ENCODE measurements around the gene CSF3.

CSF3 gene

GRCh38 chr17:40062329-40063186 is 47.3 kb downstream of the CSF3 start, which contains the start of gene THRA:
TSS of gene THRA (plus strand) at chr17:40062965. CDS start at chr17:40074489, 11,524 bp downstream.
- peak; percentile 94 for DNase-seq (ENCODE audit: low spot score)

DNA sequence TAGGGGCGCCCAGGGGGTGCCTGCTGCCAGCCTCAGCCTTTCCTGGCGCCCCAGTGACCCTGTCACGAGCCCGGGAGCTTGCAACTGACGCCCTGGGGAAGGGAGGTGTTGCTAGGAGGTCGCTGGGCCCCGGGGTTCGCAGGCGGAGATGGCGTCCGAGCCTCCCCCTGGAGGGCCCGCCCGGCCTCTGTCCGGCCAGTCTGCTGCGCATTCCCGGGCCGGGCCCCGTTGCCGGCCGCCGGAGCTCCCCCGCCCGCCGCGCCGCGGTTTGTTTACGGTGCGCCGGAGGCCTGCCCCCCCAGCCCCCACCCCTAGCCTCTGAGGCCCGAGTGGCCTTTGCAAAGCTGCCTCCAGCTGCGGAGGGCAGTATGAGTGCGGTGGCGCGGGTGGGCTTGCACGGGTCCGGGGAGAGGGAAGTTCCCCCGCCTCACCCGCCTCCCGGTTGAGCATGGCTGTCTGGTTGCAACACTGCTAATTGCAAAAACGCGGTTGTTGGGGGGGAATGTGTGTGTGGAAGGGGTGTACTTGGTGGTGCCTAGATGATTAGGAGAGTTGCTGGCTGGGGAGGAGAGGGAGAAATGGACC is 48.0 kb downstream of the CSF3 start:
- DNase-seq (ENCODE audit: low spot score): peak; percentile 70

- no peak for DNase-seq (ENCODE audit: low spot score)
Measured at GRCh38 chr17:40063901-40064531, 48.8 kb downstream of the CSF3 start.

GRCh38 chr17:40064971-40065768 is 49.9 kb downstream of the CSF3 start:
- peak; percentile 43 for DNase-seq (ENCODE audit: low spot score)

DNA sequence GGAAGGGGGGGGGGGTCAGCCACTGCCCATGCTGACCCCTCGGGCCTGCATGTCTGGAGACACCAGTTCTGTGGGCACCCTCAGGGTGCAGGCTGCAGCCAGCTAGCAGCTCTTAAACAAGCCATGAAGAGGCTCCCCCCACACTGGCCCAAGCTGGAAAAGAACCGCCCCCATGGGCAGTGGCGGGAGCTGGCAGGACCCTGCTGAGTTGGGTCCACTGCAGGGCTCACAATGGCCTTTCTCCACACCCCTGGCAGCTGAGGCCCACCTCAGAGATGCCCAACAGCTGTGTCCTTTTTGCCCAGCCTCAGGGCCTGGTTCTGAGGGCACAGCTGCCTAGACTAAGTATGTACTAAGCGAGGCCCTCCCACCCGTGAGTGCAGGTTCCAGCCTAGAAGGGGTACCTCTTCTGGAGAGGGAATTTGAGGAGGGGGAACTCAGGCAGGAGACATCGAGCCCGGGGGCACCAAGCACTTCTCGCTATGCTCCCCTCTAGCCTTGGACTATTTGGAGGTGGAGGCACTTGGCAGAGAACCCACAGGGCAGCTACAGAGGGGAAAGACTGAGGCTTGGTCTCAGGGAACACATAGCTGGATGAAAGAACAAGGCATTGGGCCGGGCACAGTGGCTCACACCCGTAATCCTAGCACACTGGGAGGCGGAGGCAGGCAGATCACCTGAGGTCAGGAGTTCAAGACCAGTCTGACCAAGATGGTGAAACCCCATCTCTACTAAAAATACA is 50.7 kb downstream of the CSF3 start:
- no peak for DNase-seq (ENCODE audit: low spot score)

Measured in GM03348 (cell line).